KMS-11 (cell line): Measurements from ENCODE around the gene TPM4.

Experiments
- H2AFZ ChIP-seq: fragments of 200-600 bp; sonication (generic); 2 replicates; pipeline ENCODE4 v1.6.1; 2016; ENCODE audit warnings: antibody characterized with exemption, mixed run types, low read depth
- H3K27ac ChIP-seq: fragments of 200-600 bp; sonication (generic); 2 replicates; pipeline ENCODE4 v1.6.1; 2016; ENCODE audit warnings: mild to moderate bottlenecking, mixed run types
- H3K27me3 ChIP-seq: fragments of 200-600 bp; sonication (generic); 2 replicates; pipeline ENCODE4 v1.6.1; 2017; ENCODE audit warnings: mild to moderate bottlenecking, low read depth, mixed run types, moderate library complexity; ENCODE audit not compliant: insufficient read depth
- H3K36me3 ChIP-seq: fragments of 200-600 bp; sonication (generic); 2 replicates; pipeline ENCODE4 v1.6.1; 2017; ENCODE audit warnings: mild to moderate bottlenecking, mixed run types; ENCODE audit not compliant: insufficient read depth
- H3K4me1 ChIP-seq: fragments of 200-600 bp; sonication (generic); 2 replicates; pipeline ENCODE4 v1.6.1; 2016; ENCODE audit warnings: mild to moderate bottlenecking, low read depth, mixed run types; ENCODE audit not compliant: poor library complexity, severe bottlenecking
- H3K4me2 ChIP-seq: fragments of 200-600 bp; sonication (generic); 2 replicates; pipeline ENCODE4 v1.7.0; 2016; ENCODE audit warnings: mild to moderate bottlenecking, mixed run types
- H3K4me3 ChIP-seq: fragments of 200-600 bp; sonication (generic); IDR thresholded peaks from 2 replicates; pipeline ENCODE4 v1.6.1; 2017; ENCODE audit warnings: low read depth, low read length, mixed read lengths; ENCODE audit not compliant: insufficient read depth
- H3K79me2 ChIP-seq: fragments of 200-600 bp; sonication (generic); 2 replicates; pipeline ENCODE4 v1.6.1; 2016; ENCODE audit warnings: low read depth, mixed run types; ENCODE audit not compliant: insufficient read depth
- H3K9ac ChIP-seq: fragments of 200-600 bp; sonication (generic); 2 replicates; pipeline ENCODE4 v1.6.1; 2016; ENCODE audit warnings: mild to moderate bottlenecking, mixed run types
- H4K20me1 ChIP-seq: fragments of 200-600 bp; sonication (generic); 2 replicates; pipeline ENCODE4 v1.6.1; 2016; ENCODE audit warnings: mild to moderate bottlenecking, mixed run types; ENCODE audit not compliant: insufficient read depth
- TF ChIP-seq, protein P1 (sequence below): fragments of 200-600 bp; sonication (generic); conservative IDR thresholded peaks from 2 replicates; pipeline ENCODE4 v1.6.1; 2017; ENCODE audit warnings: low read depth, mild to moderate bottlenecking, antibody characterized with exemption, low read length, moderate library complexity, mixed read lengths

The TPM4 gene

DNA sequence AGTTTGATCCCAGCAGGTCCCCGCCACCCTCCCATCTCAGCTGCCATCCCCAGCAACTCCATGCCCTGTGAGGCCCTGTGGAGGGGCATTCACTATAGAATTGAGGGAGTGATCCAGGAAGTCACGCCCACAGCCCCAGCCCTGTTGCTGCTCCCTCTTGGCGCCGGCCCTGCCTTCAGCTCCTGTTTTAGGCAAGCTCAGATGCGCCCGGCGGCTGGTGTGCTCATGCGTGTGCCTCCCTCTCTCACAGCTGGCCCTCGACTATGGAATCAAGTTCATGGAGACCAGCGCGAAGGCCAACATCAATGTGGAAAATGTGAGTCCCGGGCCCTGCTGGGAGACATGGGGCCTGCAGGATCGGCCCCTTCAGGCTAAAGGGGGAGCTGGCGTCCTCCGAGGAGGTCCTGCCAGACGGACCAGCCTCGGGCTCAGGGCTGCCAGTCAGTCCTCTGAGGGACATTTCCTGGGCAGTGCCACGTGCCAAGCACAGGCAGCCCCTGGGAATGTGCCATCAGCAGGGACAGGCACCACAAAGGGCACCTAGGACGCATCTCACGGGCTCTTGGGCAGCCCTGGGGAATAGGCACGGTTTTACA, 51.6 kb downstream of the TPM4 start:
- Histone ChIP-seq H3K79me2 (no peaks in the 10 kb centered on the region), H2AFZ (no peak overlapping the region), H3K27me3 (no peaks in the 10 kb centered on the region), H3K4me2 (no peak overlapping the region), H3K4me3 (no peak overlapping the region), H3K36me3 (peaks cover 1% of the 10 kb centered on the region; the same call in 1 of the 2 replicates), H3K4me1 (no peaks in the 10 kb centered on the region), H3K9ac (no peak overlapping the region), H3K27ac (no peak overlapping the region), H4K20me1 (no peaks in the 10 kb centered on the region)
- TF ChIP-seq, protein P1, sequence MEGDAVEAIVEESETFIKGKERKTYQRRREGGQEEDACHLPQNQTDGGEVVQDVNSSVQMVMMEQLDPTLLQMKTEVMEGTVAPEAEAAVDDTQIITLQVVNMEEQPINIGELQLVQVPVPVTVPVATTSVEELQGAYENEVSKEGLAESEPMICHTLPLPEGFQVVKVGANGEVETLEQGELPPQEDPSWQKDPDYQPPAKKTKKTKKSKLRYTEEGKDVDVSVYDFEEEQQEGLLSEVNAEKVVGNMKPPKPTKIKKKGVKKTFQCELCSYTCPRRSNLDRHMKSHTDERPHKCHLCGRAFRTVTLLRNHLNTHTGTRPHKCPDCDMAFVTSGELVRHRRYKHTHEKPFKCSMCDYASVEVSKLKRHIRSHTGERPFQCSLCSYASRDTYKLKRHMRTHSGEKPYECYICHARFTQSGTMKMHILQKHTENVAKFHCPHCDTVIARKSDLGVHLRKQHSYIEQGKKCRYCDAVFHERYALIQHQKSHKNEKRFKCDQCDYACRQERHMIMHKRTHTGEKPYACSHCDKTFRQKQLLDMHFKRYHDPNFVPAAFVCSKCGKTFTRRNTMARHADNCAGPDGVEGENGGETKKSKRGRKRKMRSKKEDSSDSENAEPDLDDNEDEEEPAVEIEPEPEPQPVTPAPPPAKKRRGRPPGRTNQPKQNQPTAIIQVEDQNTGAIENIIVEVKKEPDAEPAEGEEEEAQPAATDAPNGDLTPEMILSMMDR: no peak

DNA sequence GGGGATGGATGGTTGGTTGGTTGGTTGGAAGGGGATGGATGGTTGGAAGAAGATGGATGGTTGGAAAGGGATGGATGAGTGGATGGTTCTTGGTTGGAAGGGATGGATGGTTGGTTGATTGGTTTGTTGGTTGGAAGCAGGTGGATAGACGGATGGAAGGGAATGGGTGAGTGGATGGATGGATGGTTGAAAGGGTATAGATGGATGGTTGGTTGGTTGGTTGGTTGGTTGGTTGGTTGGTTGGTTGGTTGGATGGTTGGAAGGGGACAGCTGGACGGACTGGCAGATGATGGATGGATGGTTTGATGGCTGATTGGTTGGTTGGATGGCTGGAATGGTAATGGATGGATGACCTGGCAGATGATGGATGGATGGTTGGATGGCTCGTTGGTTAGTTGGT, 55.4 kb downstream of the TPM4 start:
- H3K27ac ChIP-seq: no peak overlapping the region
- H3K27me3 ChIP-seq: no peaks in the 10 kb centered on the region
- TF ChIP-seq, protein P1: no peak
- H3K4me3 ChIP-seq: no peak overlapping the region
- no peaks in the 10 kb centered on the region for H4K20me1 ChIP-seq
- no peaks in the 10 kb centered on the region for H3K79me2 ChIP-seq
- H3K4me1 ChIP-seq: peaks cover 3% of the 10 kb centered on the region
- H3K4me2 ChIP-seq: no peak overlapping the region
- H2AFZ ChIP-seq: no peak overlapping the region
- H3K9ac ChIP-seq: no peak overlapping the region
- peaks cover 6% of the 10 kb centered on the region; the same call in 1 of the 2 replicates for H3K36me3 ChIP-seq

DNA sequence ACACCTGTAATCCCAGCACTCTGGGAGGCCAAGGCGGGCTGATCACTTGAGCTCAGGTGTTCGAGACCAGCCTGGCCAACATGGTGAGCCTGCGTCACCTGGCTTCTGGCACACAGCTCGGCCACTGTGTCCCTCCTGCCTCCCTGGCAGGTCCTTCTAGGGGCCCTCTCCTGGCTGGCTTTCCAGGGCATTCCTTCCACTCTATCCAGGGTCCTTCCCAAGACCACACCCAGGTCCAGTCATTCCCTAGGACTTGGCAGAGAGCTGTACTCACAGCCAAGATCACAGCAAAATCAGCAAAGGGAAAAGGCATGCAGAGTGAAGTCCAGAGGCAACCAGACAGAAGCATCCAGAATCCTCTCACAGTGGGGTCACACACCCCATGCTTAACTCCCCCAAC, 57.5 kb downstream of the TPM4 start:
- H2AFZ ChIP-seq: no peak overlapping the region
- H3K79me2 ChIP-seq: no peaks in the 10 kb centered on the region
- TF ChIP-seq, protein P1: no peak
- peaks cover 6% of the 10 kb centered on the region; the same call in 1 of the 2 replicates for H3K36me3 ChIP-seq
- H3K4me1 ChIP-seq: peaks cover 3% of the 10 kb centered on the region
- no peak overlapping the region for H3K4me2 ChIP-seq
- H3K27ac ChIP-seq: no peak overlapping the region
- H4K20me1 ChIP-seq: no peaks in the 10 kb centered on the region
- no peaks in the 10 kb centered on the region for H3K27me3 ChIP-seq
- H3K4me3 ChIP-seq: no peak overlapping the region
- no peak overlapping the region for H3K9ac ChIP-seq

DNA sequence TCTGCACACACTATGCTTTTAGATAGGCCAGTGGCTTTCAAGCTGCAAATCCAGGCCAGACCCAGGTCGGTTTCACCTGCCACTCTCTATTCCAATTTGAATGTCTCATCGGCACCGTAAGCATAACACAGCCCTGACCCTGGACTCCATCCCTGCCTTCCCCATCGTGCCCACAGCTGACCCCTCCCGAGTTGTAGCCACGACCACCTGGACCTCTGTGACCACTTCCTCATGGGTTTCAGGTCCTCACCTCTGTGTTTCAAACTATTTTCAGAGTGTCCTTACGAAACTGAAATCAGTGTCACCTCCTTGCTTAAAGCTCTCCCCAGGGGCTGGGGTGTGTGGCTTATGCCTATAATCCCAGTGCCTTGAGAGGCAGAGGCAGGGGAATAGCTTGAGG, 58.2 kb downstream of the TPM4 start:
- Histone ChIP-seq H3K27me3 (no peaks in the 10 kb centered on the region), H3K4me2 (no peak overlapping the region), H4K20me1 (no peaks in the 10 kb centered on the region), H2AFZ (no peak overlapping the region), H3K36me3 (peaks cover 6% of the 10 kb centered on the region; the same call in 1 of the 2 replicates), H3K79me2 (no peaks in the 10 kb centered on the region), H3K4me3 (no peak overlapping the region), H3K9ac (no peak overlapping the region), H3K27ac (no peak overlapping the region), H3K4me1 (peaks cover 3% of the 10 kb centered on the region)
- TF ChIP-seq, protein P1: no peak
